Mammary epithelial cell (primary cell): ENCODE data around the gene TOM1L2.

Source experiments
- EZH2 ChIP-seq: IDR thresholded peaks from 2 replicates; pipeline ENCODE4 v1.6.1; 2012; ENCODE audit warnings: low read length, inconsistent platforms, borderline replicate concordance
- TF ChIP-seq, protein P1 (sequence below), 2 donors: IDR thresholded peaks in 1 of 2; conservative IDR thresholded peaks in 1 of 2; 2 replicates each; pipeline ENCODE4 v1.5.1; 2011 to 2012; ENCODE audit warnings: inconsistent platforms in 2 of 2, low read length in 2 of 2, mild to moderate bottlenecking in 2 of 2, control low read depth in 1 of 2, low read depth in 1 of 2; ENCODE audit not compliant: insufficient read depth in 1 of 2; ENCODE audit errors: extremely low read depth in 1 of 2

DNA sequence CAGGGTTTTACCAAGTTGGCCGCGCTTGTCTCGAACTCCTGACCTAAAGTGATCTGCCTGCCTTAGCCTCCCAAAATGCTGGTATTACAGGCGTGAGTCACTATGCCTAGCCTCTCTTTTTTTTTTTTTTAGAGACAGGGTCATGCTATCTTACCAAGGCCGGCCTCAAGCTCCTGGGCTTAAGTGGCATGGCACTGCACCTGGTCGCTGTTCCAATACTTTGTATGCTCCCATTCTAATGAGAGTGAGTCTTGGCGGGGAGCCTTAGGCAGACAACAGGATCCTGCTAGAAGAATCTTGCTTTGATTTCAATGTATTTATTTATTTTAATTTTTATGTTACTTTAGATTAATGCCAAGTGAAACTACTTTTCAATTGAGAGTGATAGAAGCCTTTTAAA, 21.9 kb downstream of the TOM1L2 start:
- TF ChIP-seq, protein P1, sequence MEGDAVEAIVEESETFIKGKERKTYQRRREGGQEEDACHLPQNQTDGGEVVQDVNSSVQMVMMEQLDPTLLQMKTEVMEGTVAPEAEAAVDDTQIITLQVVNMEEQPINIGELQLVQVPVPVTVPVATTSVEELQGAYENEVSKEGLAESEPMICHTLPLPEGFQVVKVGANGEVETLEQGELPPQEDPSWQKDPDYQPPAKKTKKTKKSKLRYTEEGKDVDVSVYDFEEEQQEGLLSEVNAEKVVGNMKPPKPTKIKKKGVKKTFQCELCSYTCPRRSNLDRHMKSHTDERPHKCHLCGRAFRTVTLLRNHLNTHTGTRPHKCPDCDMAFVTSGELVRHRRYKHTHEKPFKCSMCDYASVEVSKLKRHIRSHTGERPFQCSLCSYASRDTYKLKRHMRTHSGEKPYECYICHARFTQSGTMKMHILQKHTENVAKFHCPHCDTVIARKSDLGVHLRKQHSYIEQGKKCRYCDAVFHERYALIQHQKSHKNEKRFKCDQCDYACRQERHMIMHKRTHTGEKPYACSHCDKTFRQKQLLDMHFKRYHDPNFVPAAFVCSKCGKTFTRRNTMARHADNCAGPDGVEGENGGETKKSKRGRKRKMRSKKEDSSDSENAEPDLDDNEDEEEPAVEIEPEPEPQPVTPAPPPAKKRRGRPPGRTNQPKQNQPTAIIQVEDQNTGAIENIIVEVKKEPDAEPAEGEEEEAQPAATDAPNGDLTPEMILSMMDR (conservative IDR thresholded peaks at IDR 0.05 in 1 of 2, IDR thresholded peaks at IDR 0.05 in 1 of 2; ENCODE audit: extremely low read depth in 1 of 2, insufficient read depth in 1 of 2, low read depth in 1 of 2, low read length in 2 of 2), result no peak
- TF ChIP-seq EZH2, result no peak
